GM18517 (cell line): Measurements from ENCODE around the gene RECQL5.
"Not testable (repeated sequence)": the region's sequence is repeated elsewhere in the genome, so short reads cannot be mapped to it uniquely, and the experiment has no call there.

ENCODE experiments used
- ATAC-seq: cut with Tn5 transposase; IDR thresholded peaks from one replicate; pipeline ENCODE4 v1.9.1; 2021; ENCODE audit warnings: mild to moderate bottlenecking, moderate library complexity; ENCODE audit not compliant: unreplicated experiment

RECQL5 gene

GRCh38 chr17:75649687-75650086, 17.3 kb downstream of the RECQL5 start:
- ATAC-seq, result no peak

GRCh38 chr17:75647921-75648320, 19.0 kb downstream of the RECQL5 start:
- ATAC-seq, result no peak

GRCh38 chr17:75647061-75647460, 19.9 kb downstream of the RECQL5 start:
- ATAC-seq, result no peak

- ATAC-seq, result no peak
These were observed 20.3 kb downstream of the RECQL5 start for GRCh38 chr17:75646638-75646992.

GRCh38 chr17:75645889-75646637, 20.9 kb downstream of the RECQL5 start:
- ATAC-seq, result peak; percentile 73

- no peak for ATAC-seq
These were observed 21.5 kb downstream of the RECQL5 start for GRCh38 chr17:75645501-75645888.

DNA sequence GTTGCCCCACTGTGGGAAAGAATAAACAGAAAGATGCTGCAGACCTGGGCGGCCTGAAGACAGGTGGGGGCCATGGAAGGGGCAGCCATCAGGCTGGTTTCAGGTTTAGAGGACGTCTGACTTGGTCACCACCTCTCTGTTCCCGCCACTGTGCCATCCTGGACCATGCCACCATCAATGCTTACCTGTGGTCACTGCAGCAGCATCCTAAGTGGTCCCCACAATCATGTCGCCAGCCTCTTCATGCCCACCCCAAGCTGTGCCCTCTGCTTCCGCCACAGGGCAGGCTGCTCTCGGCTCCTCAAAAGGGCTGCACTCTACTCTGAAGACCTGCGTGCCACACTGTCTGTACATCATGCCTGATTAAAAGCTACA, 23.3 kb downstream of the RECQL5 start:
- ATAC-seq, result no peak

DNA sequence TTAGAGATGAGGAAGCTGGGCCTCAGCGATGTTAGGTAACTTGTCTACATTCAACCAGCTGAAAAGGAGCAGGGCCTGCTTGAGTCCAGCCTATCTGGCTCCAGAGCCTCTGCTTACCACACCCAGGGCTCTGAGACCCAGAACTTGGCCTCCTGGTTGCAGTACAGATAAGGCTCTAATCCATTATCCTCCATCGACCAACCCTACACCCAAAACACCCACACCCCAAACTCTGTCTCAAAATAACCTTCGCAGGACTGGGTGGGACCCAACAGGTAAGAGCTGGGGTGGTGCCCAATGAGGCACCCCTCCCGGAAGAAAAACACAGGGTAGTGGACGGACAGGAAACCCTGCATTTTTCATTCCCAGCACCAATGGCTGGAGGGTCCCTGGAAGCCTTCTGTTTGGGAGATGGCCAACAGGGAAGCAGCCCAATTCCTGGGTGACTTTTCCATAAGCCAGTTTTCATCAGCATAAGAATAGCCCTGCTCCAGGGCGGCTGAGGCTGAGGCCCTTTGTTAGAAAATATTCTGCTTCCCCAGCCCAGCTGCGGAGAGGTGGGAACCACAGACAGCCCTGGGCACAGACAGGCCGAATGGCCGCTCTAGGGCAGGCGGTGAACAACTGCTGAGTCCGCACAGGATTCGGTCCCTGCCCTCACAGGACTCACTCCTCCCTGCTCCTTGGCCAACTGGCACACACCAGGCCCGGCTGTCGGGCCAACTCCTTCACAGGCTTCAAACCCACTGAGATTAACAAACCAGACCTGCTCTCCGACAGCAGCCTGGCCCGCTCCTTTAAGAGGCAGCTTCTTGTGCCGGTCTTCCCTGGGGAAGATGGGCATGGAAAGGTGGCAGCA, 23.9 kb downstream of the RECQL5 start:
- ATAC-seq, result no peak

DNA sequence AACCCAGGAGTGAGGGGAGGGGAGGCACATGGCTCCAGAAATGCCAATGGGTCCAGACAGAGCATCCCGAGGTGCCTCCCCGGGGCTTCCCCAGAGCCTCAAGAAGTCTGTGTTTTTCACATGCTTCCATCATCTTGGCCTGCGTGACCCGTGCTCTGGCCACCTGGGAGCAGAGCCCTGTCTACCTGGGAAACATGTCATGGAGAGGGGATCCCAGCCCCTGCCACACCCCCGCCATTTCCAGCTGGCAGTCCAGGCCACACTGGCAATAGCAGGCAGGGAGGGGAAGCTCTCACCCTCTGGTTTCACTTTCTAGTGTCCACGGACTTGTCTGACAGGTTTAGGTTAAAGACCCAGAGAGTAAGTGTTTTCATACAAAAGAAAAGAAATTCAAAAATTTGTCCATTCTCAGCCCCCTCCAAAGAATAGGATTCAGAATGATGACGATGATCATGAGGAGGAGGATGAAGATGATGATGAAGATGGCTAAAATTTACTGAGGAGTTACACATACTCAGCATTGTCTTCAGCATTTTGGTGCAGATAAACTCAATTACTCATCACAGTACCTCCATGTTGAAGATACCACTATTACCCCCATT, 24.7 kb downstream of the RECQL5 start:
- ATAC-seq, result no peak

GRCh38 chr17:75641343-75641742, 25.6 kb downstream of the RECQL5 start:
- no peak for ATAC-seq

DNA sequence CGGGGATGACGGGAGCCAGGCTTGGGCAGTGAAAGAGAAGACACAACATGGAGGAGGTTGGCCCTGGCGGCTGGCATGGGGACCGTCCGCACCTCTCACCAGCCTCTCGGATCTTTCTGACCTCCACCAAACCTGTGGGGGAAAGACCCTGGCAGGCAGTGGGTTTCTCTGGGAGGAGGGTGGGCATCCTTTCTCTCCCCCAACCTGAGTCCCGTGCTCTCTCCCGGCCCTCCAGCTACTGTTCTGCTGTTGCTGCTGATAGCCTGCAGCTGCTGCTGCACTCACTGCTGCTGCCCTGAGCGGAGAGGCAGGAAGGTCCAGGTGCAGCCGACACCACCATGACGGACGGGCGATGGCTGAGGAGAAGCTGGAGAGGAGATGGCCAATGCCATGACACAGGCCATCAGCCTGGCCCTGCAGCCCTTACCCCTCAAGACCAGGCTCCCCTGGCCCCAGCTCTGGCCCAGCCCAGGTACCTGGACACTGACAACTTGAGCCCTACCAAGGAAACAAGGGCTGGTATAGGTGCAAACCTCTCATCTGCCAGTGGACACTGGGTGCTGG, 26.3 kb downstream of the RECQL5 start:
- no peak for ATAC-seq

DNA sequence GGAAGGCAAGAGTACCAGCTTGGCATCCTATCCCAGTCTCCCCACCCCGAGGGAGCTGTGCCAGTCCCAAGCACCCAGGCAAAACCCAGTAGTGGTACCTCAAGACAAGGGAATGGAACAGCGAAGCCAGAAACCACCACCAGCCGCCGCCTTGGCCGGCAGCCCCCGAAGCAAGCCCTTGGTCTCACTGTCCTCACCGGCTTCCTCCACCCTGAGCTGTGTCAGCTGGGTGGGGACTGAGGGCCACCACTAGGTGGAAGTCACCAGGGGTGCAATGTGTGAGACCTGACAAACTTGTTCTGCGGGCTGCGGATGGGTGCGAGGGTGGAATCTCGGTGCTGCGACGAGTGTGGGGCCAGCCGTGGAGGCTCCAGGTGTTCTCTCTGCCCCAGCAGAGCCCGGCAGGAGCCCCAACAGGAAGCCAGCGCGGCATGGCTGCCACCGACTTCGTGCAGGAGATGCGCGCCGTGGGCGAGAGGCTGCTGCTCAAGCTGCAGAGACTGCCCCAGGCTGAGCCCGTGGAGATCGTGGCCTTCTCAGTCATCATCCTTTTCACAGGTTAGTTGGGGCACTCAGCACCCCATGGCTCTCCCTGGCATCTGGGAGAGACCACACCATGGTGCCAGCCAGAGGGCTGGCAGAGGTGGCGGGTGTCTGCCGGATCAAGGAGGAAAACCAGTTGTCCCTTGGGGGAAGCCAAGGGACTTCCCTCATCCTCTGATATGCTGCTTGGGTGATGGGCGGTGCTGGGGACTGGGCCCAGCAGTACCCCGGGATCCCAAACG, 27.0 kb downstream of the RECQL5 start:
- ATAC-seq, result no peak

DNA sequence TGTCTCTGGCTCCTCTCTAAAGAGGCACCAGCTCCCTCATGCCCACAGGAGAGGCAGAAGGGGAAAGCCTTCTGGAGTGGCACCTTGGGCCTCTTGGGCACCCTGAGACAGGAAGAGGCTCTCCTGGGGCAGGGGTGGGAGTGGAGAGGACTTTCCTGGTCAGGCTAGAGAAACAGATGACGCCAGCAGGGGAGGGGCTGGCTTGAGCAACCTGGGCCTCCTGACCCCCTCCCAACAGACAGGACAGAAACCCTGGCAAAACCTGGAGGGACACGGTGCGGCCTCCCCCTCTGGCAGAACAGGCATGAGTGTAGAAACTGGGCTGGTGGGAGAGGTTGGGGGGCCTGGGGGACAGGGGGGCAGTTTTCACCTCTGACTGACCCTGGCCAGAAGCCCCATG, 27.6 kb downstream of the RECQL5 start:
- no peak for ATAC-seq

DNA sequence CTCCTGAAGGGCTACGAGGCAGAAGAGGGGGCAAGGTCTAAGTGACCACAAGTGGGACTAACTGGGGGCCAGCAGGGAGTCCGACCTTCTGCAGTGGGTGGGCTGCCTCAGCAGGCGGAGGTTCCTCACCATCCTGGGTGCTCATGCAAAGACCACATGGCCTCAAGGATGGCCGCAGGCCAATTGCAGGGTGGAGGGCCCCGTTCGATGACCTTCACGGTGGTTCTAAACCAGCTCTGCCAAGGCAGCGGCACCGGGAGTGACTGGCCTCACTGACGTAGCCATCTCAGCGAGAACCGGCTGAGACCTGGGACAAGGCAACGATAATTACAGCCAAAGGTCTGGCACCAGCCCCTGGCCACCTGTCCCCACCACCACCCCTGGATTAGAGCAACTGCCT, 28.1 kb downstream of the RECQL5 start:
- ATAC-seq, result no peak

GRCh38 chr17:75638039-75638438, 28.9 kb downstream of the RECQL5 start:
- ATAC-seq, result not testable (repeated sequence)

DNA sequence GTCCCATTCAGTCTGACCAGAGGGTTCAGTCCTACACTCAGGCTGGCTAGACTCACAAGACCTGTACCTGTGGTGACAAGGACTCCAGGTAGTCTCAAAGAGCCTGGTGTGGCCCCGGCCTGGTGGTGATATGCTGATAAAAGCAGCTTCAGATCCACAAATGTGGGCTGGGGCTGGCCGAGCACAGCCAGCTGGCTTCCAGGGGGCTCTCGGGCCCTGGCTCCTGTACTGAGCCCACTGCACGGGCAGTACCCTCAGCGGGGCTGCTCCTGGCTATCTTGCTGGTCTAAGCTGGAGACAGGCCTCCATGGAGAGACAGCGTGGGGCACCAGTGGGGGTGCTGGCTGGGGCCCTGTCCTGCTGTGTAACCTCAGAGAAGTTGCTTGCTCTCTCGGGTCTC, 29.4 kb downstream of the RECQL5 start:
- no peak for ATAC-seq

- ATAC-seq, result no peak
These were observed 29.8 kb downstream of the RECQL5 start for GRCh38 chr17:75637143-75637538.

DNA sequence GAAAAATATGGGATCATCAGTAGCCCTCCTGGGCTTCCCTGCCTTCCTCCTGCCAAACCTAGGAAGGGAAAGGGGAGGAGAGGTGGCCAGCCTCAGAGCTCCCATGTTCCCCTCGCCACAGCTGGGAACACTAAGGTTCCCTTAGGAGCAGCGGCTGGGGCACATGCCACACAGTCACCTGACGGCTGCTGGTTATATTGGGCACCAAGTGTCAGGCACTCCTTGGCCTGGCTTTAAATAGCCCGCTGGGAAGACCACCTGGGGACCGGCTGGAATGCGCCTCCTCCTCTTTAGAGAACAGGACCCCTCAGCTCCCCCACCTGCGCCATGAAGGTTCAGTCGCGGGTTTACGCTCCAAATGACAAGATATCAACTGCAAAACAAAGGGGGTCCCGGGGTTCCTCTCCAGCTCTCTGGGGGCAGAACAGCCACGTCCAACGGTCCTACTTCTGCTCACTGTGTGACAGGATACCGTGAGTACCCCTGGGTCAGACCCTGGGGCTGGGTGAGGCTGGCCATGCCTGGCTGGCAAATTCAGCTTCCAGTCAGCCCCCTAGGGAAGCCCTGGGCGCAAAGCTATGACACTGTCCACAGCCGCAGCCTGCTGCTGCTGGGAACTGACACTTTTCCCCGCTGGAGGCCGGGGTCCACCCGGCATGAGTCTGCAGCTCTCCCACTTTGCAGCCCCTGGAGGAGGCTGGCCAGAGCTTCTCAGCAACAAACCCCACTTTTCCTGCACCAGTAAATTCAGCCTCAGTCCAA, 30.4 kb downstream of the RECQL5 start:
- no peak for ATAC-seq

GRCh38 chr17:75635610-75636202, 31.2 kb downstream of the RECQL5 start:
- ATAC-seq, result no peak
